Measurements from ENCODE around the gene IRF4.

IRF4 gene

GRCh38 chr6:352474-352873 lies 39.1 kb upstream of the IRF4 start:
- Histone ChIP-seq H3K4me1 (ENCODE audit: insufficient read depth, low read length, poor library complexity, severe bottlenecking) (peaks cover 28% of the 10 kb centered on the region), H3K36me3 (ENCODE audit: insufficient read depth, low read length) (peaks cover 13% of the 10 kb centered on the region; the same call in 1 of the 2 replicates), H3F3A (ENCODE audit: low read depth) (no peaks in the 10 kb centered on the region), H3K4me2 (ENCODE audit: low read depth, low read length, poor library complexity, severe bottlenecking) (peak overlapping the region; percentile 58), H3K27me3 (ENCODE audit: insufficient read depth, low read length, poor library complexity, severe bottlenecking) (no peaks in the 10 kb centered on the region), H3K9me2 (replicated peaks; ENCODE audit: low read depth, low read length) (no peaks in the 10 kb centered on the region), H3K79me2 (ENCODE audit: insufficient read depth, low read length) (no peaks in the 10 kb centered on the region), H4K20me1 (ENCODE audit: insufficient read depth, low read length, poor library complexity, severe bottlenecking) (no peaks in the 10 kb centered on the region), H3K9me3 (ENCODE audit: insufficient read depth, low read depth, low read length) (no peaks in the 10 kb centered on the region), H3K4me3 (ENCODE audit: low read length, poor library complexity, severe bottlenecking) (no peak overlapping the region), H3K9ac (ENCODE audit: low read depth, low read length, poor library complexity, severe bottlenecking) (peak overlapping the region; percentile 7), H2AFZ (ENCODE audit: low read length) (no peak overlapping the region)
- TF ChIP-seq EZH2phosphoT487 (IDR thresholded peaks at IDR 0.05; ENCODE audit: borderline replicate concordance), result no peak
- TF ChIP-seq CTCF (conservative IDR thresholded peaks at IDR 0.05; ENCODE audit: low read length), result no peak

DNA sequence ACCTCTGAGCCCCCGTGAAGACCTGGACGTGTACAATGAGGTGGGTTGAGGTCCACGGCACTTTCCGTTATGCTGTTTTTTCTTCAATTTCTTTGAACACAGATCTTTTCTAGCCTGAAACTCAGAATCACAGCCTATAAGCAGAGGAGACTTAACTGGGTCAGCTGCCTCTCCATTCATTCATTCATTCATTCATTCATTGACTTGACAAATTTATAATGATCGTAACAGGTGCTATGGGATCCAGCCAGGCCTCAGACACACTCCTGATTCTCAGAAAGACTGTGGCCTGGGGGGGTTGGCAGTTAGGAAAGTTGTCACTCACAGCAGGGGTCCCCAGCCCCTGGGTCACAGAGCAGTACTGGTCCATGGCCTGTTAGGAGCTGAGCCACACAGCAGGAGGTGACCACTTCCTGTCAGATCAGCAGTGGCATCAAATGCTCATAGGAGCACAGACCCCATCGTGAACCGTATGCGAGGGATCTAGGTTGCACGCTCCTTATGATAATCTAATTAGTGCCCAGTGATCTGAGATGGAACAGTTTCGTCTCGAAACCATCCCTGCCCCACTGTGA lies 38.6 kb upstream of the IRF4 start:
- no peaks in the 10 kb centered on the region for H3K27me3 ChIP-seq (ENCODE audit: insufficient read depth, low read length, poor library complexity, severe bottlenecking)

DNA sequence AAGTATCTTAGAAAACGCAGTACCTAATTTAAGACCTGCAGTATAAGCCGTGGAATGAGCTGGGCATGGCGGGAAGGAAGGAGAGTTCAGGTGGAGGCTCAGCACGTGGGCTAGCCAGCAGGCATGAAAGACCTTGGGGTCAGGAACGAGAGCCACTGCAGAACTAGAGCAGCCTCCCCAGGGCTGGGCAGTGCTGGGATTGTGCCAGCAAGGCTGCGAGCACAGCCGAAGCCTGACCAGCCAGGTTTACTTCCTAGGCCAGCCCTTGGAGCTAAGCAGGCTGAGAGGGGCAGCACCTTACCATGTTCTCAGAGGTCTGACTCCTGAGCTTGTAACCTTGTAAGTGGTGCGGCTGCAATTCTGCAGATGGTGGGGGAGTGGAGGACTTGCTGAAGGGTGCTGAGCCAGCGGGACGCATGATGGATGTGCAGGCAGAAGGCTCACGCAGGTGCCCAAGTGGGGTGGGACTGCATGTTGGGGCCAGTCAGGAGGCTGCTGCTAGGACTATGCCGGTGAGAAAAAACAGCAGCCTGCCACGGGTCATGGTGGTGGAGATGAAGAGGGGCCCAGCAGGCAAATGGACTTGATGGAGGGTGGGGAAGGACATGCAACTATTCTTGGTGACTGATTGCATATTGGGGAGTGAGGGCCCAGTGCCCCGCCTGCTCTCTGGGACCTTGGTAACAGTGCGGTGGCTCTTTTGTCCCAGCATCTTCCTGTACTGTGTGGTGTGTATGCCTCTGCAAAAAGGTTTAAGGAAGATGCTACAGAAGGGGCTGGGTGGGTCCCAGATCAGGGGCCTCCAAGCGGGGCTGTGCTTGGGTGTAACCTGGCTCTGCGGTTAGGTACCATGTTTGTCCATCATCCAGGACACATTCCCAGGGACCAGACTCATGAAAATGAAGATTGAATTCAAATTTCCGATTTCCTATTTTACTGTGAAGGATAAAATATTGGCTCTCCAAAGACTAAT lies 37.6 kb upstream of the IRF4 start:
- H3K79me2 ChIP-seq (ENCODE audit: insufficient read depth, low read length), result no peaks in the 10 kb centered on the region
- peak overlapping the region; percentile 58 for H3K4me2 ChIP-seq (ENCODE audit: low read depth, low read length, poor library complexity, severe bottlenecking)
- H3K27me3 ChIP-seq (ENCODE audit: insufficient read depth, low read length, poor library complexity, severe bottlenecking), result no peaks in the 10 kb centered on the region
- no peaks in the 10 kb centered on the region for H3K9me3 ChIP-seq (ENCODE audit: insufficient read depth, low read depth, low read length)
- H3K9me2 ChIP-seq (replicated peaks; ENCODE audit: low read depth, low read length), result no peaks in the 10 kb centered on the region
- no peak overlapping the region for H3K4me3 ChIP-seq (ENCODE audit: low read length, poor library complexity, severe bottlenecking)
- H3K4me1 ChIP-seq (ENCODE audit: insufficient read depth, low read length, poor library complexity, severe bottlenecking), result peaks cover 28% of the 10 kb centered on the region
- H4K20me1 ChIP-seq (ENCODE audit: insufficient read depth, low read length, poor library complexity, severe bottlenecking), result no peaks in the 10 kb centered on the region
- H2AFZ ChIP-seq (ENCODE audit: low read length), result no peak overlapping the region
- H3F3A ChIP-seq (ENCODE audit: low read depth), result no peaks in the 10 kb centered on the region
- H3K9ac ChIP-seq (ENCODE audit: low read depth, low read length, poor library complexity, severe bottlenecking), result no peak overlapping the region
- peaks cover 2% of the 10 kb centered on the region; the same call in 1 of the 2 replicates for H3K36me3 ChIP-seq (ENCODE audit: insufficient read depth, low read length)
- TF ChIP-seq CTCF (conservative IDR thresholded peaks at IDR 0.05; ENCODE audit: low read length) (no peak), EZH2phosphoT487 (IDR thresholded peaks at IDR 0.05; ENCODE audit: borderline replicate concordance) (no peak)

More for the DNA sequence above, 38.6 kb upstream of the IRF4 start:
- Histone ChIP-seq H4K20me1 (ENCODE audit: insufficient read depth, low read length, poor library complexity, severe bottlenecking) (no peaks in the 10 kb centered on the region), H3K4me2 (ENCODE audit: low read depth, low read length, poor library complexity, severe bottlenecking) (peak overlapping the region; percentile 58), H3K79me2 (ENCODE audit: insufficient read depth, low read length) (no peaks in the 10 kb centered on the region), H3K9me2 (replicated peaks; ENCODE audit: low read depth, low read length) (no peaks in the 10 kb centered on the region), H3K4me3 (ENCODE audit: low read length, poor library complexity, severe bottlenecking) (no peak overlapping the region), H3K9ac (ENCODE audit: low read depth, low read length, poor library complexity, severe bottlenecking) (peak overlapping the region; percentile 7), H3K4me1 (ENCODE audit: insufficient read depth, low read length, poor library complexity, severe bottlenecking) (peaks cover 28% of the 10 kb centered on the region), H3K36me3 (ENCODE audit: insufficient read depth, low read length) (peaks cover 11% of the 10 kb centered on the region; the same call in 1 of the 2 replicates), H2AFZ (ENCODE audit: low read length) (no peak overlapping the region), H3F3A (ENCODE audit: low read depth) (no peaks in the 10 kb centered on the region), H3K9me3 (ENCODE audit: insufficient read depth, low read depth, low read length) (no peaks in the 10 kb centered on the region)
- TF ChIP-seq EZH2phosphoT487 (IDR thresholded peaks at IDR 0.05; ENCODE audit: borderline replicate concordance) (no peak), CTCF (conservative IDR thresholded peaks at IDR 0.05; ENCODE audit: low read length) (no peak)

All from Loucy (cell line).